CD4-positive, alpha-beta T cell treated with Interleukin-17A for 1 hour (primary cell): ENCODE results near the gene KRTAP9-6.
"Not testable (repeated sequence)": the region's sequence is repeated elsewhere in the genome, so short reads cannot be mapped to it uniquely, and the experiment has no call there.

ENCODE experiments used
- DNase-seq: peaks from one replicate; pipeline ENCODE4 v3.0.0-alpha.2; 2020

The KRTAP9-6 gene

GRCh38 chr17:41271858-41272257, 6.7 kb downstream of the KRTAP9-6 start:
- no peak for DNase-seq

GRCh38 chr17:41275648-41276190, 10.5 kb downstream of the KRTAP9-6 start, which contains the start of gene KRTAP9-7:
Gene KRTAP9-7, plus strand, starts transcription at chr17:41275698. Its CDS starts 0 bp downstream, at chr17:41275698.
- not testable (repeated sequence) for DNase-seq

DNA sequence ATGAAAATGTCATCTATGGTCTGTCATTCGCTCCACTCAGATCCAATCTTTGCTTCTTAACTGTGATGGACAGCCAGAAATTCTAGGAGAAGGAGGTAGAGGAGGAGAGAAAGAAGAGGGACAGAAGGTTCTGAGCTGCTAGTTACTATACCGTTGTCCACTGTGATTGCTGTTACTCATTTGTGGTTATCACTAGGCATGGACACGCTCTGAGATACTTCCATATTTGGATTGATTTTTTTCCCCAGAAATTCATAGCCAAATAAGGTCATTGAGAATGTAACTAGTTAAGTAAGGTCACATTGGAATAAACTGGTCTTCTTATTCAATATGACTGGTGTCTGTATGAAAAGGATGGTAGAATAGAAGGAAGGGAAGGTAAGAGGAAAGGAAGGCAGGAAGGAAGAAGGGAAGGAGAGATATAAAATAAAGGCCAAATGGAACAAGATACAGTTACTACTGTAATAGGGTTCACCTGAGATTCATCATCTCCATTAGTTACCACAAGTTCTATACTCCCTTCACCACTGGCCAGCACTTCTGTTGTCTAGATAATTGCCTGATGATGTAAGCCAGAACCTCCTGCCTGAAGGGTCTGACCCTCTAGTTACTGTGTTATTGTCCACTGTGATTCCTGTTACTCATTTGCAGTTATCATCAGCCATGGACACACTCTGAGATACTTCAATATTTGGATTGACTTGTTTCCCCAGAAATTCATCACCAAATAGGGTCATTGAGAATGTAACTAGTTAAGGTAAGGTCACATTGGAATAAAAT, 13.2 kb downstream of the KRTAP9-6 start:
- no peak for DNase-seq

- DNase-seq = no peak
Observed at GRCh38 chr17:41284043-41284442, 18.9 kb downstream of the KRTAP9-6 start.

DNA sequence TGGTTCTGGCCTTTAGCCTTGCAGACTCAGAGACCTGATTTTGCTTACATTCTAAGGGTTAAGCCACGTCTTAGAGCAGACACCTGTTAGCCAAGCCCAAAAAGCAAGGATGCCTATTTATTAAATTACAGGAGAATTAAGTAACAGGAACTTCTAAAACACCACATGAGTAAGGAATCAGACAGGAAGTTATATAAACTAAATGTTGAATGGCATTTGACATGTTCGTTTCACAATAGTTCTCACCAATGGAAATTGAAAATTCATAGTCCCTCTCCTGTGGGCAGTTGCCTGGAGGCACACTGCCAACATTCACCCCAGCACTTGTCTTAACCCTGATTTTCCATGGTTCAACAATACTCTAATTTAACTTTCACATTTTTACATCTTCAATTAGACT, 19.4 kb downstream of the KRTAP9-6 start:
- DNase-seq = no peak

DNA sequence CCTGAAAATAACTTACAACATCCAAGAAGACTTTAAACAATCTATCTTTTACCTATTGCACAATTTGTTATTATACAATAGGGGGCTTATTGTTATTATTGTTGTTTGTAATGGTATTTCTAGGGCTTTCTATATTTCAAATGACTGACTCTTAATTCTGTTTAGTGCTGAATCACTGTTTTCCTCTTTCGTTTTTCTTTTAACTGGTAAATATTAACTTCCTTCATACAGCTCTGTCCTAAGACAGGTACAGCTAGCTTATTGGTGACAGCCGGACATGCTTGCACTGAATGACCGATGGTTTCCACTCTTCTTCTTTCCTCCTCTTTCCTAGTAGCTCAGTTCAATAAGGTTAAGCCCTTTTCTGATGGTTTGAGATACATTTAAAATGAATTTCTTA, 21.9 kb downstream of the KRTAP9-6 start:
- no peak for DNase-seq

- DNase-seq = no peak
Observed at GRCh38 chr17:41294016-41294415, 28.8 kb downstream of the KRTAP9-6 start.

- DNase-seq = no peak
Observed at GRCh38 chr17:41296846-41297245, 31.7 kb downstream of the KRTAP9-6 start.

- no peak for DNase-seq
Observed at GRCh38 chr17:41298458-41299135, 33.4 kb downstream of the KRTAP9-6 start.

DNA sequence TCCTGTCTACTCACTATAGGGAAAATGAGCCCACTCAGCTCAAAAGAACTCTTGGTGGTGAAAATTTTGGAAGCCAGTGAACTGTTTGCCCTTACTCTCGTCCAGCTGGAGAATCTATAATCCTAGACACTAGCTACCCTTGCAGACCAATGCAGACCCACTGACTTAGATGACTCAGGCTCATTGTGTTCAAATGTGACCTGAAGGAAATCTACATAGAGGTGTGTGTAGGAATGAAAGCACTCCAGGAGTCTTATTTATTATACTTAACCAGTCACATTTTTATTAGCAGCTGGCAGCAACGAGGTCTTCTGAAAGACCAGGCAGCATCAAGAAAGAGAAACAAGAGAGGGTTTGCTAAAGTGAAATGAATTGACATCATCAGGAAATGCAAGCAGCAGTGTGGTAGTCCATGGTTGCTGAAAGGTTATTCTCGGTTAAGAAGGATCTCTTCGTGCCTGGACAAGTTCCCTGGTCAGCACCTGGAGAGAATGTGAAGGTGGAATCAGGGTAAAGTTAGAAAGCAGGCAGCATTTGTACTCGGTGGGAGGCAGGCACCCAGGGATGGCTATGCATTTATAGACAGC, 36.1 kb downstream of the KRTAP9-6 start:
- no peak for DNase-seq

GRCh38 chr17:41301916-41302901, 37.0 kb downstream of the KRTAP9-6 start, which contains the start of gene KRTAP29-1:
Gene KRTAP29-1, minus strand, starts transcription at chr17:41302851. Its CDS starts 0 bp downstream, at chr17:41302851.
- DNase-seq = no peak

DNA sequence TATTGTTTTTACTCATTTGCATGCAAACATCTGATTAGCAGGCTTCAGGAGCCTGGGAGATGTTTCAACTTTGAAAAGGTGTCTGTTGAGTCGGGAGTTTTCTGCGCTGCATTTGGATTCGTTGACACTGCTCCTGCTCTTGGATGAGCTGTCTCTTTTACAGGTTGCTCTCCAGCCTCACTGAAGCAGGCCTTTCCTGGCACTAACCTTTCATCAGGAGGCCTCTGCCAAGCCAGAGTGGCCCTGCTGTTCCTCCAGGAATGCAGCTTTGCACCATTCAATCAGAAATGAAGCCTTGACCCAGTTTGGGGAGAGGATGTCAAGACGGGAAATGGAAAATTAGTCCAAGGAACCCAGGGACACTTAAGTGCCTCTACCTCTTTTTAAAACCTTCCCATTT, 37.8 kb downstream of the KRTAP9-6 start:
- DNase-seq = no peak

- DNase-seq = no peak
Observed at GRCh38 chr17:41304091-41304490, 38.9 kb downstream of the KRTAP9-6 start.

DNA sequence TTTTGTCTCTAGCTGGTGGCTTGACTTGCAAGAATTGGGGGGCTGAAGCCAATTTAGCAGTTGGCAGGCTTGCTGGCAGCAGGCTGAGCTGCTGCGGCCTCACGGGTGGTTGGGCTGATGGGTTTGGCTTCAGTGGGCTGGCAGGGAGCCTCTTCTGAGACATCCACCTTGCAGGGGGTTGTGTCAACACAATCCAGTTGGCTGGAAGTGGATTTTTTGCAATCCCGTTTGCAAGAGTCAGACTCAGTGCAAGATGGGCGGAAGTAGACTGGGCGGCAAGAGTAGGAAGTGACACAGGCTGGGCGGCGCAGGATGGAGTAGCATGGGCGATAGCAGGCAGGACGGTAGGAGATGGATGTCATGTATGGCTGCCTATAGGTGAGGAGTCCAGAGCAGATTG, 42.5 kb downstream of the KRTAP9-6 start:
- no peak for DNase-seq

GRCh38 chr17:41308251-41308917, 43.2 kb downstream of the KRTAP9-6 start:
- peak; percentile 90 for DNase-seq

GRCh38 chr17:41308918-41309359, 43.8 kb downstream of the KRTAP9-6 start, which contains the start of gene KRTAP16-1:
Gene KRTAP16-1, minus strand, starts transcription at chr17:41309309. Its CDS starts 56 bp downstream, at chr17:41309253.
- DNase-seq = no peak

- no peak for DNase-seq
Observed at GRCh38 chr17:41311111-41311510, 45.9 kb downstream of the KRTAP9-6 start.

DNA sequence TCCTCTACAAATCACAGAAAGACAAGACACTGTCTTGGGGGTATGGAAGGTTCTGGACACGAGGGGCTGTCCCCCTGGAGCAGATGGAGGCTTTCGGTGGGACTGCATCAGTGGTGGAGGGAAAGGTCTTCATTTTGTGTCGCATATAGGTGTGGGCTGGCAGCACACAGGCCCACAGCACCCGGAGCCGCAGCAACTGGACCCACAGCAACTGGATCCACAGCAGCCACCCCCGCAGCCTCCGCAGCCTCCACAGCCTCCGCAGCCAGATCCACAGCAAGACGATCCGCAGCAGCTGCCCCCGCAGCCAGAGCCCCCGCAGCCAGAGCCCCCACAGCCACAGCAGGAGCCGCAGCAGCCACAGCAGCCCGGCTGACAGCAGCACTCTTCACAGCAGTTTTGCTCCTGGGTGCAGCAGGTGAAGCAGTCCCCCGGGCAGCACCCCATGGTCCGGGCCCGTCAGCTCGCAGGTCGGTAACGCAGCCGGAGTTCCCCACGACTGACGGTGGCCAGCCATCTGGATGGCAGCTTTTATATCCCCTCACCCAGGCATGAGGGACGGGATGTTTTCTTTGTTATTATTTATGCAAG, 50.1 kb downstream of the KRTAP9-6 start, which contains the start of gene KRTAP17-1:
Gene KRTAP17-1 (minus strand): TSS at position 507 of the 591 bp plus-strand sequence. CDS start 60 bp downstream, at position 447.
- DNase-seq = no peak
